Measurements from ENCODE around the gene C4orf33.

DNA sequence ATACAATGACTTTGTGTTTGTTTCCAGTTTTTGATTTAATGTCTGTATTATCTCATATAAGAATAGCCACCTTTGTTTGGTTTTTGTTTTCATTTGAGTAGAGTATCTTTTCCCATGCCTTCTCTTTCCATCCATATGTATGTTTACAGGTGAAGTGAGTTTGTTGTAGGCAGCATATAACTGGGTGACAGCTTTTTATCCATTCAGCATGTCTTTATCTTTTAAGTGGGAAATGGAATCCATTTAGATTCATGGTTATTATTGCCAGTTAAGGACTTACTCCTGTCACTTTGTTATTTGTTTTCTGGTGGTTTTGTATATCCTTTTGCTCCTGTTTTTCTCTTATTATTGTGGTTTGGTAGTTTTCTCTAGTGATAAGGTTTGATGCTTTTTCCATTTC lies 36.9 kb upstream of the C4orf33 start:
- TF ChIP-seq, protein P1, sequence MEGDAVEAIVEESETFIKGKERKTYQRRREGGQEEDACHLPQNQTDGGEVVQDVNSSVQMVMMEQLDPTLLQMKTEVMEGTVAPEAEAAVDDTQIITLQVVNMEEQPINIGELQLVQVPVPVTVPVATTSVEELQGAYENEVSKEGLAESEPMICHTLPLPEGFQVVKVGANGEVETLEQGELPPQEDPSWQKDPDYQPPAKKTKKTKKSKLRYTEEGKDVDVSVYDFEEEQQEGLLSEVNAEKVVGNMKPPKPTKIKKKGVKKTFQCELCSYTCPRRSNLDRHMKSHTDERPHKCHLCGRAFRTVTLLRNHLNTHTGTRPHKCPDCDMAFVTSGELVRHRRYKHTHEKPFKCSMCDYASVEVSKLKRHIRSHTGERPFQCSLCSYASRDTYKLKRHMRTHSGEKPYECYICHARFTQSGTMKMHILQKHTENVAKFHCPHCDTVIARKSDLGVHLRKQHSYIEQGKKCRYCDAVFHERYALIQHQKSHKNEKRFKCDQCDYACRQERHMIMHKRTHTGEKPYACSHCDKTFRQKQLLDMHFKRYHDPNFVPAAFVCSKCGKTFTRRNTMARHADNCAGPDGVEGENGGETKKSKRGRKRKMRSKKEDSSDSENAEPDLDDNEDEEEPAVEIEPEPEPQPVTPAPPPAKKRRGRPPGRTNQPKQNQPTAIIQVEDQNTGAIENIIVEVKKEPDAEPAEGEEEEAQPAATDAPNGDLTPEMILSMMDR (tag by site-specific recombination; IDR thresholded peaks at IDR 0.05) = no peak
- TF ChIP-seq, protein P2, sequence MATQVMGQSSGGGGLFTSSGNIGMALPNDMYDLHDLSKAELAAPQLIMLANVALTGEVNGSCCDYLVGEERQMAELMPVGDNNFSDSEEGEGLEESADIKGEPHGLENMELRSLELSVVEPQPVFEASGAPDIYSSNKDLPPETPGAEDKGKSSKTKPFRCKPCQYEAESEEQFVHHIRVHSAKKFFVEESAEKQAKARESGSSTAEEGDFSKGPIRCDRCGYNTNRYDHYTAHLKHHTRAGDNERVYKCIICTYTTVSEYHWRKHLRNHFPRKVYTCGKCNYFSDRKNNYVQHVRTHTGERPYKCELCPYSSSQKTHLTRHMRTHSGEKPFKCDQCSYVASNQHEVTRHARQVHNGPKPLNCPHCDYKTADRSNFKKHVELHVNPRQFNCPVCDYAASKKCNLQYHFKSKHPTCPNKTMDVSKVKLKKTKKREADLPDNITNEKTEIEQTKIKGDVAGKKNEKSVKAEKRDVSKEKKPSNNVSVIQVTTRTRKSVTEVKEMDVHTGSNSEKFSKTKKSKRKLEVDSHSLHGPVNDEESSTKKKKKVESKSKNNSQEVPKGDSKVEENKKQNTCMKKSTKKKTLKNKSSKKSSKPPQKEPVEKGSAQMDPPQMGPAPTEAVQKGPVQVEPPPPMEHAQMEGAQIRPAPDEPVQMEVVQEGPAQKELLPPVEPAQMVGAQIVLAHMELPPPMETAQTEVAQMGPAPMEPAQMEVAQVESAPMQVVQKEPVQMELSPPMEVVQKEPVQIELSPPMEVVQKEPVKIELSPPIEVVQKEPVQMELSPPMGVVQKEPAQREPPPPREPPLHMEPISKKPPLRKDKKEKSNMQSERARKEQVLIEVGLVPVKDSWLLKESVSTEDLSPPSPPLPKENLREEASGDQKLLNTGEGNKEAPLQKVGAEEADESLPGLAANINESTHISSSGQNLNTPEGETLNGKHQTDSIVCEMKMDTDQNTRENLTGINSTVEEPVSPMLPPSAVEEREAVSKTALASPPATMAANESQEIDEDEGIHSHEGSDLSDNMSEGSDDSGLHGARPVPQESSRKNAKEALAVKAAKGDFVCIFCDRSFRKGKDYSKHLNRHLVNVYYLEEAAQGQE (tag by site-specific recombination; IDR thresholded peaks at IDR 0.05) = no peak
- no peak for TF ChIP-seq ZNF785 (tag by site-specific recombination; IDR thresholded peaks at IDR 0.05)
- TF ChIP-seq SP2 (tag by site-specific recombination; IDR thresholded peaks at IDR 0.05) = no peak
- no peak for TF ChIP-seq ZSCAN30 (tag by site-specific recombination; IDR thresholded peaks at IDR 0.05)
- TF ChIP-seq, protein P3, sequence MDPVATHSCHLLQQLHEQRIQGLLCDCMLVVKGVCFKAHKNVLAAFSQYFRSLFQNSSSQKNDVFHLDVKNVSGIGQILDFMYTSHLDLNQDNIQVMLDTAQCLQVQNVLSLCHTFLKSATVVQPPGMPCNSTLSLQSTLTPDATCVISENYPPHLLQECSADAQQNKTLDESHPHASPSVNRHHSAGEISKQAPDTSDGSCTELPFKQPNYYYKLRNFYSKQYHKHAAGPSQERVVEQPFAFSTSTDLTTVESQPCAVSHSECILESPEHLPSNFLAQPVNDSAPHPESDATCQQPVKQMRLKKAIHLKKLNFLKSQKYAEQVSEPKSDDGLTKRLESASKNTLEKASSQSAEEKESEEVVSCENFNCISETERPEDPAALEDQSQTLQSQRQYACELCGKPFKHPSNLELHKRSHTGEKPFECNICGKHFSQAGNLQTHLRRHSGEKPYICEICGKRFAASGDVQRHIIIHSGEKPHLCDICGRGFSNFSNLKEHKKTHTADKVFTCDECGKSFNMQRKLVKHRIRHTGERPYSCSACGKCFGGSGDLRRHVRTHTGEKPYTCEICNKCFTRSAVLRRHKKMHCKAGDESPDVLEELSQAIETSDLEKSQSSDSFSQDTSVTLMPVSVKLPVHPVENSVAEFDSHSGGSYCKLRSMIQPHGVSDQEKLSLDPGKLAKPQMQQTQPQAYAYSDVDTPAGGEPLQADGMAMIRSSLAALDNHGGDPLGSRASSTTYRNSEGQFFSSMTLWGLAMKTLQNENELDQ (tag by site-specific recombination; IDR thresholded peaks at IDR 0.05; ENCODE audit: low read depth) = no peak
- TF ChIP-seq ZNF10 (tag by site-specific recombination; IDR thresholded peaks at IDR 0.05) = no peak
- no peak for TF ChIP-seq ZNF366 (tag by site-specific recombination; conservative IDR thresholded peaks at IDR 0.05)
